ENCODE results near the gene CACNA1C.

- TF ChIP-seq CTCF (conservative IDR thresholded peaks at IDR 0.05 in 1 of 2, IDR thresholded peaks at IDR 0.05 in 1 of 2; ENCODE audit: low read depth in 1 of 2, low read length in 2 of 2) (no peak), EZH2 (IDR thresholded peaks at IDR 0.05; ENCODE audit: low read length, missing control alignments) (no peak)
Observed at GRCh38 chr12:2495417-2496112, 442.8 kb downstream of the CACNA1C start.
